SU-DHL-6 (cell line): Measurements from ENCODE around the gene GRHL3.

ENCODE experiments used
- H2AFZ ChIP-seq: fragments of 200-600 bp; sonication (generic); 2 replicates; pipeline ENCODE4 v1.6.1; 2014; ENCODE audit warnings: low read depth, mild to moderate bottlenecking, moderate library complexity, mixed read lengths, antibody characterized with exemption, low read length; ENCODE audit not compliant: severe bottlenecking
- H3F3A ChIP-seq: fragments of 200-600 bp; shearing (Covaris generic); 2 replicates; pipeline ENCODE4 v1.6.0; 2016; ENCODE audit warnings: antibody characterized with exemption, mild to moderate bottlenecking; ENCODE audit not compliant: insufficient read depth
- H3K27ac ChIP-seq: fragments of 200-600 bp; sonication (generic); 2 replicates; pipeline ENCODE4 v1.5.1; 2016; ENCODE audit warnings: low read depth, mild to moderate bottlenecking, low read length, moderate library complexity, mixed read lengths
- H3K27me3 ChIP-seq: fragments of 200-600 bp; sonication (generic), shearing (Covaris generic); 2 replicates; pipeline ENCODE4 v1.6.0; 2014; ENCODE audit warnings: mild to moderate bottlenecking, low read length
- H3K36me3 ChIP-seq: fragments of 200-600 bp; sonication (generic); 2 replicates; pipeline ENCODE4 v1.6.1; 2014; ENCODE audit warnings: mild to moderate bottlenecking, low read length, mixed read lengths
- H3K4me2 ChIP-seq: fragments of 300-600, 200-600 bp; shearing (Covaris generic), sonication (generic); 2 replicates; pipeline ENCODE4 v1.6.0; 2014; ENCODE audit warnings: low read length, low read depth, mild to moderate bottlenecking; ENCODE audit not compliant: poor library complexity, severe bottlenecking
- H3K4me3 ChIP-seq: fragments of 200-600 bp; sonication (generic); 2 replicates; pipeline ENCODE4 v1.5.1; 2014; ENCODE audit warnings: antibody characterized with exemption, low read length, mild to moderate bottlenecking, mixed read lengths; ENCODE audit not compliant: insufficient read depth, poor library complexity, severe bottlenecking
- H3K79me2 ChIP-seq: fragments of 200-600 bp; sonication (generic); 2 replicates; pipeline ENCODE4 v1.6.1; 2014; ENCODE audit warnings: mild to moderate bottlenecking, low read length, moderate library complexity; ENCODE audit not compliant: insufficient read depth
- H3K9ac ChIP-seq: fragments of 200-600 bp; sonication (generic); 2 replicates; pipeline ENCODE4 v1.7.0; 2014; ENCODE audit warnings: mild to moderate bottlenecking, low read length
- H3K9me2 ChIP-seq: fragments of 200-600 bp; sonication (generic); replicated peaks from 2 replicates; pipeline ENCODE4 v1.6.1; 2014; ENCODE audit warnings: low read length; ENCODE audit not compliant: insufficient read depth
- H3K9me3 ChIP-seq: fragments of 200-600 bp; sonication (generic); 2 replicates; pipeline ENCODE4 v1.6.1; 2014; ENCODE audit warnings: low read length, mixed read lengths; ENCODE audit not compliant: insufficient read depth
- H4K20me1 ChIP-seq: fragments of 200-600 bp; sonication (generic); 2 replicates; pipeline ENCODE4 v1.6.1; 2014; ENCODE audit warnings: low read depth, mild to moderate bottlenecking, antibody characterized with exemption, low read length, moderate library complexity, mixed read lengths
- EZH2phosphoT487 ChIP-seq: fragments of 200-600 bp; sonication (generic), shearing (Covaris generic); conservative IDR thresholded peaks from 2 replicates; pipeline ENCODE4 v1.6.1; 2018; ENCODE audit warnings: mild to moderate bottlenecking, antibody characterized with exemption, low read length, moderate library complexity, mixed read lengths
- TF ChIP-seq, protein P1 (sequence below): fragments of 200-600 bp; sonication (generic); IDR thresholded peaks from one replicate; pipeline ENCODE4 v1.5.1; 2017; ENCODE audit warnings: antibody characterized with exemption, mild to moderate bottlenecking, low read length, moderate library complexity; ENCODE audit not compliant: insufficient read depth, poor library complexity, severe bottlenecking

Gene GRHL3

GRCh38 chr1:24381256-24381655 lies 62.1 kb downstream of the GRHL3 start:
- Histone ChIP-seq H3K27ac (no peak overlapping the region), H3K9me2 (no peaks in the 10 kb centered on the region), H3F3A (no peaks in the 10 kb centered on the region), H3K9ac (no peak overlapping the region), H3K36me3 (no peaks in the 10 kb centered on the region), H3K4me2 (no peak overlapping the region), H3K9me3 (no peaks in the 10 kb centered on the region), H2AFZ (no peak overlapping the region), H3K27me3 (no peaks in the 10 kb centered on the region), H3K79me2 (no peaks in the 10 kb centered on the region), H3K4me3 (no peak overlapping the region), H4K20me1 (no peaks in the 10 kb centered on the region)
- no peak for TF ChIP-seq EZH2phosphoT487
- TF ChIP-seq, protein P1, sequence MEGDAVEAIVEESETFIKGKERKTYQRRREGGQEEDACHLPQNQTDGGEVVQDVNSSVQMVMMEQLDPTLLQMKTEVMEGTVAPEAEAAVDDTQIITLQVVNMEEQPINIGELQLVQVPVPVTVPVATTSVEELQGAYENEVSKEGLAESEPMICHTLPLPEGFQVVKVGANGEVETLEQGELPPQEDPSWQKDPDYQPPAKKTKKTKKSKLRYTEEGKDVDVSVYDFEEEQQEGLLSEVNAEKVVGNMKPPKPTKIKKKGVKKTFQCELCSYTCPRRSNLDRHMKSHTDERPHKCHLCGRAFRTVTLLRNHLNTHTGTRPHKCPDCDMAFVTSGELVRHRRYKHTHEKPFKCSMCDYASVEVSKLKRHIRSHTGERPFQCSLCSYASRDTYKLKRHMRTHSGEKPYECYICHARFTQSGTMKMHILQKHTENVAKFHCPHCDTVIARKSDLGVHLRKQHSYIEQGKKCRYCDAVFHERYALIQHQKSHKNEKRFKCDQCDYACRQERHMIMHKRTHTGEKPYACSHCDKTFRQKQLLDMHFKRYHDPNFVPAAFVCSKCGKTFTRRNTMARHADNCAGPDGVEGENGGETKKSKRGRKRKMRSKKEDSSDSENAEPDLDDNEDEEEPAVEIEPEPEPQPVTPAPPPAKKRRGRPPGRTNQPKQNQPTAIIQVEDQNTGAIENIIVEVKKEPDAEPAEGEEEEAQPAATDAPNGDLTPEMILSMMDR, result no peak

DNA sequence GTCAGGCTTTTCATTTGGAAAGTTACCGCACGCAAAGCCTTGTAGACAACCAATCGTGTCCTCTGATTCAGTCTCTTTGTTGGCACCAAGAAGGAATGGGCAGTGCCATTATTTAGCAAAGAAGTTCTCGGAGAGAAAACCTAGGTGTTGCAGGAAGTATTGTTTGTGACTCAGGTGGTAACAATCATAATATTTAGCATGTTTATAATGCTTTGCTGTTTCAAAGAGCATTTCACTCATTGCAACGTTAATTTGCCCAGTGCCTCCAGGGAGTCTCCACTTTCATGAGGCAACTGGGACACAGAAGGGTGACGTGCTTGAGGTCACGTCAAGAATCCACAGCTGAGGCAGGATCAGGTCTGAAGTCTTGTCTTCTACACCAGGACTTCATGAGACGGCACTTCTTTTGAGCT lies 63.0 kb downstream of the GRHL3 start:
- no peak for TF ChIP-seq EZH2phosphoT487
- TF ChIP-seq, protein P1, result no peak

GRCh38 chr1:24383381-24383940 lies 64.3 kb downstream of the GRHL3 start:
- no peaks in the 10 kb centered on the region for H4K20me1 ChIP-seq
- H3K27me3 ChIP-seq, result no peaks in the 10 kb centered on the region
- H3K79me2 ChIP-seq, result no peaks in the 10 kb centered on the region
- H3K27ac ChIP-seq, result no peak overlapping the region
- no peak overlapping the region for H3K9ac ChIP-seq
- no peak overlapping the region for H3K4me2 ChIP-seq
- H2AFZ ChIP-seq, result no peak overlapping the region
- TF ChIP-seq, protein P1, result no peak
- TF ChIP-seq EZH2phosphoT487, result no peak
- H3K9me2 ChIP-seq, result no peaks in the 10 kb centered on the region
- no peak overlapping the region for H3K4me3 ChIP-seq
- H3F3A ChIP-seq, result no peaks in the 10 kb centered on the region
- no peaks in the 10 kb centered on the region for H3K36me3 ChIP-seq
- H3K9me3 ChIP-seq, result no peaks in the 10 kb centered on the region

More for the DNA sequence above, 63.0 kb downstream of the GRHL3 start:
- Histone ChIP-seq H3K9me2 (no peaks in the 10 kb centered on the region), H3K27ac (no peak overlapping the region), H3K9me3 (no peaks in the 10 kb centered on the region), H3K79me2 (no peaks in the 10 kb centered on the region), H3K9ac (no peak overlapping the region), H3K4me3 (no peak overlapping the region), H3K4me2 (no peak overlapping the region), H2AFZ (no peak overlapping the region), H3F3A (no peaks in the 10 kb centered on the region), H4K20me1 (no peaks in the 10 kb centered on the region), H3K27me3 (no peaks in the 10 kb centered on the region), H3K36me3 (no peaks in the 10 kb centered on the region)
